Calu3 (cell line): ENCODE results near the gene MAP2. TPM values are rescaled to one million over a fixed set of nuclear protein-coding genes. Genes with fewer than 3 reads are reported as not detected.

Experiments
- BruUV-seq: library from RNA; stranded (reverse); fragments of 400-500 nt; replicated peaks from 2 replicates; lab custom pipeline; 2021; lab: Mats Ljungman, UMichigan
- CTCF ChIA-PET: fragments of 300-600 bp; sonication (Branson Sonifier 250); formaldehyde crosslinking; loops from one replicate; lab custom pipeline; 2022; ENCODE audit warnings: antibody characterized with exemption; lab: Charles Lee
- DNase-seq: peaks from one replicate; pipeline ENCODE4 v3.0.0; 2022
- H3K27ac Mint-ChIP-seq: one replicate; pipeline ENCODE4 v1.8.0; 2022; ENCODE audit warnings: mixed read lengths; ENCODE audit not compliant: unreplicated experiment
- H3K27me3 Mint-ChIP-seq: one replicate; pipeline ENCODE4 v1.8.0; 2022; ENCODE audit warnings: mixed read lengths; ENCODE audit not compliant: unreplicated experiment
- H3K36me3 Mint-ChIP-seq: one replicate; pipeline ENCODE4 v1.8.0; 2022; ENCODE audit warnings: mild to moderate bottlenecking, moderate library complexity, mixed read lengths; ENCODE audit not compliant: insufficient read depth, unreplicated experiment
- H3K4me1 Mint-ChIP-seq: one replicate; pipeline ENCODE4 v1.8.0; 2022; ENCODE audit warnings: mild to moderate bottlenecking, low read depth, mixed read lengths; ENCODE audit not compliant: unreplicated experiment
- H3K4me3 Mint-ChIP-seq: one replicate; pipeline ENCODE4 v1.8.0; 2022; ENCODE audit warnings: mild to moderate bottlenecking, low read depth, moderate library complexity, mixed read lengths; ENCODE audit not compliant: unreplicated experiment
- H3K9me3 Mint-ChIP-seq: one replicate; pipeline ENCODE4 v1.8.0; 2022; ENCODE audit warnings: low read depth, mixed read lengths; ENCODE audit not compliant: unreplicated experiment
- intact Hi-C: fragments of 100-400 bp; cut with micrococcal nuclease; formaldehyde crosslinking; loops from one replicate; pipeline ENCODE4 v1.10.0; 2022; ENCODE audit not compliant: unreplicated experiment
- total RNA-seq: library from RNA; stranded (reverse); gene quantifications from 2 replicates; pipeline ENCODE4 v1.2.3, GENCODE V29; 2022
- TF ChIP-seq, protein P1 (sequence below): fragments of 200-600 bp; IDR thresholded peaks from one replicate; pipeline ENCODE4 v1.8.0; 2022; ENCODE audit warnings: antibody characterized with exemption; ENCODE audit not compliant: unreplicated experiment

MAP2 gene
- total RNA-seq, 1 experiment from 2014 or later, result 11.2 TPM

DNA sequence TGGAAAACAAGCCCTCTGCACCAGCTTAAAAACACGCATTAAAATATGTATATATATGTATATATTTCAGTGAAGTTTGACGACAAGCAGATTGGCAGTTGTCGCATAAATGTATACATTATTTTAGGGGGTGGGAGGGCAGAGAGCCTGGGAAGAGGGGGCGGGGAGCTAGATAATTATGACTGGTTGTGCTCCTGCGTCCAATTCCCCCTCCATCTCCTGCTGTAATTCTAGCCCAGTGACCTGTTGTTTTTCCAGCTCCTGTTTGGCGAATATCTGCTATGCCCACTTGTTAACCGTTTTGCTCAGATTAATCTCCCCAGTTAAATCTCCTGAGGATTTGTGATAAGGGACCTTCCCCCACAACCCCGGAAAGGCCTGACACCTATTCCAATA is 348.4 kb downstream of the MAP2 start:
- Mint-ChIP-seq H3K36me3 (no peaks in the 10 kb centered on the region), H3K9me3 (no peaks in the 10 kb centered on the region), H3K4me3 (no peak overlapping the region), H3K27me3 (peaks cover 32% of the 10 kb centered on the region), H3K4me1 (peaks cover 7% of the 10 kb centered on the region), H3K27ac (no peak overlapping the region)
- no TSS peak for BruUV-seq
- intact Hi-C loops, result no loop called here
- no peak for DNase-seq
- TF ChIP-seq, protein P1, sequence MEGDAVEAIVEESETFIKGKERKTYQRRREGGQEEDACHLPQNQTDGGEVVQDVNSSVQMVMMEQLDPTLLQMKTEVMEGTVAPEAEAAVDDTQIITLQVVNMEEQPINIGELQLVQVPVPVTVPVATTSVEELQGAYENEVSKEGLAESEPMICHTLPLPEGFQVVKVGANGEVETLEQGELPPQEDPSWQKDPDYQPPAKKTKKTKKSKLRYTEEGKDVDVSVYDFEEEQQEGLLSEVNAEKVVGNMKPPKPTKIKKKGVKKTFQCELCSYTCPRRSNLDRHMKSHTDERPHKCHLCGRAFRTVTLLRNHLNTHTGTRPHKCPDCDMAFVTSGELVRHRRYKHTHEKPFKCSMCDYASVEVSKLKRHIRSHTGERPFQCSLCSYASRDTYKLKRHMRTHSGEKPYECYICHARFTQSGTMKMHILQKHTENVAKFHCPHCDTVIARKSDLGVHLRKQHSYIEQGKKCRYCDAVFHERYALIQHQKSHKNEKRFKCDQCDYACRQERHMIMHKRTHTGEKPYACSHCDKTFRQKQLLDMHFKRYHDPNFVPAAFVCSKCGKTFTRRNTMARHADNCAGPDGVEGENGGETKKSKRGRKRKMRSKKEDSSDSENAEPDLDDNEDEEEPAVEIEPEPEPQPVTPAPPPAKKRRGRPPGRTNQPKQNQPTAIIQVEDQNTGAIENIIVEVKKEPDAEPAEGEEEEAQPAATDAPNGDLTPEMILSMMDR, result no peak
- CTCF ChIA-PET, result interaction anchor here (0.7 kb wide), 1 partner anchor 405 kb away, joined by 4 read pairs; no protein-coding TSS in a partner anchor

DNA sequence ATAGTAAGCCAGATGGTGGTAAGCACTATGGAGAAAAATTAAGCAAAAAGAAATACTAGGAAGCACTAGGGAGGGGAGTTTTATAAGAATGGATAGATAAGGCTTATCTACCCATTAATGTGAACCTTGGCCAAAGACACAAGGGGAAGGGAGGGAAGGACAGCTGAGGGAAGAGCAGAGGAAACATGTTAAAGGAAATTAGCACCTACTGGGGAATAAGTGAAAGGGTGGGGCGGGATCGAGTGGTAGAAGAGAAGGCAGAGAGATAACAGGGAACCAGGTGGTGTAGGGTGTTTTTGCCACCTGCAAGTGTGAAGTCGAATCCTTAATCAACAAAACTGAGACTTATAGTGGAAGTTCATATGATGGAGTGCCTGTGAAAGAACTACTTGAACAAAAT is 349.5 kb downstream of the MAP2 start:
- TF ChIP-seq, protein P1, result no peak
- no TSS peak for BruUV-seq
- Mint-ChIP-seq H3K27ac (no peak overlapping the region), H3K36me3 (no peaks in the 10 kb centered on the region), H3K27me3 (peaks cover 32% of the 10 kb centered on the region), H3K4me3 (no peak overlapping the region), H3K9me3 (no peaks in the 10 kb centered on the region), H3K4me1 (peaks cover 7% of the 10 kb centered on the region)
- CTCF ChIA-PET, result interaction anchor here (0.5 kb wide), 1 partner anchor 31 kb away, joined by 3 read pairs; no protein-coding TSS in a partner anchor
- no peak for DNase-seq
- intact Hi-C loops, result no loop called here
